PC-9 (cell line): ENCODE data around the gene GANC.

Source experiments
- CTCF ChIP-seq: fragments of 200-600 bp; sonication (generic); conservative IDR thresholded peaks from 2 replicates; pipeline ENCODE4 v1.6.1; 2017; ENCODE audit warnings: mixed run types, antibody characterized with exemption, mild to moderate bottlenecking, moderate library complexity
- EZH2 ChIP-seq: fragments of 200-600 bp; sonication (generic); IDR thresholded peaks from 2 replicates; pipeline ENCODE4 v1.8.0; 2017; ENCODE audit warnings: antibody characterized with exemption, low read depth

GRCh38 chr15:42367041-42367440, 94.0 kb downstream of the GANC start:
- TF ChIP-seq CTCF (no peak), EZH2 (no peak)
